HCT116 (cell line): ENCODE data around the gene GFOD1. TPM values are rescaled to one million over a fixed set of nuclear protein-coding genes. Genes with fewer than 3 reads are reported as not detected.

ENCODE experiments used
- ATAC-seq: fragments of 200-7000 bp; cut with Tn5 transposase; 2 replicates; pipeline ENCODE4 v1.9.1; 2020; ENCODE audit warnings: mild to moderate bottlenecking, moderate library complexity
- BruUV-seq: library from RNA; stranded (reverse); fragments of 400-500 nt; replicated peaks from 2 replicates; lab custom pipeline; 2021; lab: Mats Ljungman, UMichigan
- CTCF ChIA-PET: fragments of 300-600 bp; sonication (Branson Sonifier 250); formaldehyde crosslinking; loops from one replicate; lab custom pipeline; 2021; ENCODE audit warnings: antibody characterized with exemption; lab: Charles Lee
- POLR2A ChIA-PET: fragments of 300-600, 350-600 bp; sonication (Branson Sonifier 250); formaldehyde crosslinking; loops from one replicate; lab custom pipeline; 2021; ENCODE audit warnings: antibody characterized with exemption; lab: Charles Lee
- RAD21 ChIA-PET, 2 experiments: fragments of 300-600 bp; sonication (Branson Sonifier 250); formaldehyde crosslinking; loops; one replicate each; lab custom pipeline; 2023; ENCODE audit warnings: low total read pairs in 2 of 2; ENCODE audit not compliant: uncharacterized antibody in 2 of 2, unreplicated experiment in 2 of 2, low non-redundant PET in 1 of 2; lab: Charles Lee
- DNase-seq: peaks from one replicate; pipeline ENCODE4 v3.0.0-alpha.2; 2010; ENCODE audit warnings: low read depth, low spot score
- H2AFZ ChIP-seq: fragments of 200-600 bp; shearing (Covaris generic), sonication (generic); 2 replicates; pipeline ENCODE4 v1.6.1; 2017; ENCODE audit warnings: low read depth, mixed run types, mixed read lengths, antibody characterized with exemption, low read length; ENCODE audit not compliant: poor library complexity, severe bottlenecking
- H3K27ac ChIP-seq: 2 replicates; pipeline ENCODE4 v1.5.1; 2012; ENCODE audit warnings: low read depth, low read length
- H3K27me3 ChIP-seq: fragments of 200-600 bp; sonication (generic); 2 replicates; pipeline ENCODE4 v1.6.1; 2016; ENCODE audit warnings: mixed run types, low read length, mixed read lengths; ENCODE audit not compliant: insufficient read depth
- H3K36me3 ChIP-seq, 2 experiments: fragments of 200-500 bp in 1 of 2; fragments of 200-600 bp in 1 of 2; sonication (Bioruptor generic) in 1 of 2; sonication (generic) in 1 of 2; 2 replicates each; pipeline versions ENCODE4 v1.5.1 to v1.6.1; 2014 to 2016; ENCODE audit warnings: low read length in 2 of 2, inconsistent platforms in 1 of 2, mixed read lengths in 1 of 2, mixed run types in 1 of 2; ENCODE audit not compliant: insufficient read depth in 2 of 2, control insufficient read depth in 1 of 2
- H3K4me1 ChIP-seq, 2 experiments: fragments of 200-600 bp in 1 of 2; sonication (generic) in 1 of 2; 2 replicates each; pipeline versions ENCODE4 v1.5.1 to v1.6.1; 2012 to 2017; ENCODE audit warnings: low read length in 2 of 2, inconsistent platforms in 1 of 2, mild to moderate bottlenecking in 1 of 2, mixed read lengths in 1 of 2, mixed run types in 1 of 2, moderate library complexity in 1 of 2; ENCODE audit not compliant: insufficient read depth in 2 of 2, control insufficient read depth in 1 of 2
- H3K4me2 ChIP-seq: fragments of 200-600 bp; sonication (generic); 2 replicates; pipeline ENCODE4 v1.6.1; 2017; ENCODE audit warnings: mixed run types, low read length, mixed read lengths
- H3K4me3 ChIP-seq, 2 experiments: fragments of 200-600 bp in 1 of 2; sonication (generic) in 1 of 2; replicated peaks in 1 of 2; 2 replicates each; pipeline ENCODE4 v1.5.1; 2011 to 2016; ENCODE audit warnings: low read length in 2 of 2, control low read depth in 1 of 2, low read depth in 1 of 2, mild to moderate bottlenecking in 1 of 2, mixed read lengths in 1 of 2, mixed run types in 1 of 2
- H3K79me2 ChIP-seq: fragments of 200-600 bp; sonication (generic); 2 replicates; pipeline ENCODE4 v1.6.1; 2017; ENCODE audit warnings: mild to moderate bottlenecking, mixed run types, low read length, moderate library complexity, mixed read lengths; ENCODE audit not compliant: insufficient read depth
- H3K9ac ChIP-seq: fragments of 200-600 bp; sonication (generic); 2 replicates; pipeline ENCODE4 v1.6.1; 2016; ENCODE audit warnings: low read length, mixed read lengths
- H3K9me2 ChIP-seq: fragments of 200-600 bp; sonication (generic), shearing (Covaris generic); 2 replicates; pipeline ENCODE4 v1.6.1; 2017; ENCODE audit warnings: mixed run types, mild to moderate bottlenecking, moderate library complexity; ENCODE audit not compliant: insufficient read depth
- H3K9me3 ChIP-seq, 2 experiments: fragments of 200-500 bp in 1 of 2; fragments of 200-600 bp in 1 of 2; sonication (Bioruptor generic) in 1 of 2; sonication (generic) in 1 of 2; 2 replicates each; pipeline ENCODE4 v1.6.1; 2014 to 2017; ENCODE audit warnings: low read length in 2 of 2, mixed read lengths in 2 of 2, inconsistent platforms in 1 of 2, low read depth in 1 of 2, mild to moderate bottlenecking in 1 of 2, mixed run types in 1 of 2, moderate library complexity in 1 of 2; ENCODE audit not compliant: control insufficient read depth in 1 of 2, insufficient read depth in 1 of 2
- H4K20me1 ChIP-seq: fragments of 200-600 bp; sonication (generic), shearing (Covaris generic); 2 replicates; pipeline ENCODE4 v1.6.1; 2017; ENCODE audit warnings: mixed run types, mild to moderate bottlenecking, moderate library complexity; ENCODE audit not compliant: insufficient read depth
- ATF3 ChIP-seq: IDR thresholded peaks from 2 replicates; pipeline ENCODE4 v1.6.1; 2012
- EGR1 ChIP-seq: IDR thresholded peaks from 2 replicates; pipeline ENCODE4 v1.6.1; 2012; ENCODE audit warnings: low read depth
- ELF1 ChIP-seq: IDR thresholded peaks from 2 replicates; pipeline ENCODE4 v1.6.1; 2012; ENCODE audit warnings: low read depth, borderline replicate concordance
- EZH2 ChIP-seq: fragments of 200-600 bp; sonication (generic); IDR thresholded peaks from 2 replicates; pipeline ENCODE4 v1.6.1; 2017; ENCODE audit warnings: antibody characterized with exemption, mixed run types
- EZH2phosphoT487 ChIP-seq: fragments of 200-600 bp; IDR thresholded peaks from 2 replicates; pipeline ENCODE4 v1.6.1; 2018; ENCODE audit warnings: antibody characterized with exemption, borderline replicate concordance
- JUND ChIP-seq: IDR thresholded peaks from 2 replicates; pipeline ENCODE4 v1.6.1; 2012
- SRF ChIP-seq: IDR thresholded peaks from 2 replicates; pipeline ENCODE4 v1.6.1; 2012; ENCODE audit warnings: low read depth
- TCF7L2 ChIP-seq: IDR thresholded peaks from 2 replicates; pipeline ENCODE4 v1.7.0; 2011; ENCODE audit warnings: borderline replicate concordance, inconsistent platforms; ENCODE audit not compliant: insufficient read depth, insufficient read length; ENCODE audit errors: extremely low read depth
- ZFX ChIP-seq: fragments of 450-650 bp; IDR thresholded peaks from 2 replicates; pipeline ENCODE4 v1.6.1; 2017
- ZNF274 ChIP-seq: fragments of 200-500 bp; sonication (Bioruptor generic); IDR thresholded peaks from 2 replicates; pipeline ENCODE4 v1.6.1; 2014; ENCODE audit warnings: mild to moderate bottlenecking, low read depth, low read length, inconsistent platforms
- intact Hi-C: fragments of 100-400 bp; cut with micrococcal nuclease; formaldehyde crosslinking; loops from 2 replicates; pipeline ENCODE4 v1.10.0; 2022
- total RNA-seq: library from RNA; stranded (reverse); gene quantifications from one replicate; pipeline ENCODE4 v1.2.1, GENCODE V29; 2021; ENCODE audit not compliant: unreplicated experiment
- TF ChIP-seq, protein P1 (sequence below), 3 experiments: fragments of 200-600 bp in 1 of 3; sonication (generic) in 1 of 3; IDR thresholded peaks in 2 of 3; conservative IDR thresholded peaks in 1 of 3; 2 replicates each; pipeline ENCODE4 v1.5.1; 2012 to 2017; ENCODE audit warnings: low read depth in 2 of 3, low read length in 2 of 3, antibody characterized with exemption in 1 of 3, borderline replicate concordance in 1 of 3, control low read depth in 1 of 3, mild to moderate bottlenecking in 1 of 3, mixed read lengths in 1 of 3, mixed run types in 1 of 3, moderate library complexity in 1 of 3; ENCODE audit not compliant: insufficient read depth in 1 of 3

The GFOD1 gene
- total RNA-seq, 1 experiment from 2014 or later = 3.8 TPM

GRCh38 chr6:13452346-13453117 lies 34.9 kb downstream of the GFOD1 start:
- Histone ChIP-seq H3K4me1 (peaks cover 13 to 34% of the 10 kb centered on the region in 2 experiments), H3K79me2 (no peaks in the 10 kb centered on the region), H2AFZ (no peak overlapping the region), H3K9me3 (no peaks in the 10 kb centered on the region), H3K27me3 (no peaks in the 10 kb centered on the region), H3K36me3 (no peaks in the 10 kb centered on the region), H4K20me1 (no peaks in the 10 kb centered on the region), H3K4me2 (no peak overlapping the region), H3K4me3 (no peak overlapping the region), H3K9me2 (no peaks in the 10 kb centered on the region), H3K27ac (no peak overlapping the region), H3K9ac (no peak overlapping the region)
- no peak for DNase-seq
- ATAC-seq = no peak
- RAD21 ChIA-PET = no interaction called here
- CTCF ChIA-PET = no interaction called here
- intact Hi-C loops = no loop called here
- BruUV-seq = no TSS peak
- POLR2A ChIA-PET = no interaction called here
- TF ChIP-seq ZNF274 = no peak
- no peak for TF ChIP-seq TCF7L2
- TF ChIP-seq JUND = no peak
- TF ChIP-seq, protein P1, sequence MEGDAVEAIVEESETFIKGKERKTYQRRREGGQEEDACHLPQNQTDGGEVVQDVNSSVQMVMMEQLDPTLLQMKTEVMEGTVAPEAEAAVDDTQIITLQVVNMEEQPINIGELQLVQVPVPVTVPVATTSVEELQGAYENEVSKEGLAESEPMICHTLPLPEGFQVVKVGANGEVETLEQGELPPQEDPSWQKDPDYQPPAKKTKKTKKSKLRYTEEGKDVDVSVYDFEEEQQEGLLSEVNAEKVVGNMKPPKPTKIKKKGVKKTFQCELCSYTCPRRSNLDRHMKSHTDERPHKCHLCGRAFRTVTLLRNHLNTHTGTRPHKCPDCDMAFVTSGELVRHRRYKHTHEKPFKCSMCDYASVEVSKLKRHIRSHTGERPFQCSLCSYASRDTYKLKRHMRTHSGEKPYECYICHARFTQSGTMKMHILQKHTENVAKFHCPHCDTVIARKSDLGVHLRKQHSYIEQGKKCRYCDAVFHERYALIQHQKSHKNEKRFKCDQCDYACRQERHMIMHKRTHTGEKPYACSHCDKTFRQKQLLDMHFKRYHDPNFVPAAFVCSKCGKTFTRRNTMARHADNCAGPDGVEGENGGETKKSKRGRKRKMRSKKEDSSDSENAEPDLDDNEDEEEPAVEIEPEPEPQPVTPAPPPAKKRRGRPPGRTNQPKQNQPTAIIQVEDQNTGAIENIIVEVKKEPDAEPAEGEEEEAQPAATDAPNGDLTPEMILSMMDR (IDR thresholded peaks at IDR 0.05 in 2 of 3, conservative IDR thresholded peaks at IDR 0.05 in 1 of 3; ENCODE audit: borderline replicate concordance in 1 of 3, insufficient read depth in 1 of 3, low read depth in 2 of 3, low read length in 2 of 3) = no peak
- no peak for TF ChIP-seq EZH2phosphoT487
- TF ChIP-seq SRF = no peak
- no peak for TF ChIP-seq ELF1
- no peak for TF ChIP-seq ZFX
- TF ChIP-seq EGR1 = no peak
- TF ChIP-seq ATF3 = no peak
- TF ChIP-seq EZH2 = no peak
